Esophagus squamous epithelium (tissue), 4 donors: ENCODE data around the gene GPR141.

ENCODE experiments used
- CTCF ChIP-seq, 6 experiments: fragments of 450-650 bp in 4 of 6; fragments of 200-600 bp in 2 of 6; sonication (generic) in 2 of 6; IDR thresholded peaks; one replicate each; pipeline ENCODE4 v1.5.1; 2016 to 2019; ENCODE audit warnings: antibody characterized with exemption in 6 of 6, mild to moderate bottlenecking in 4 of 6, moderate library complexity in 4 of 6
- POLR2A ChIP-seq, 4 donors: fragments of 450-650 bp; IDR thresholded peaks; one replicate each; pipeline ENCODE4 v1.6.1; 2017; ENCODE audit warnings: antibody characterized with exemption in 4 of 4, mild to moderate bottlenecking in 4 of 4, moderate library complexity in 3 of 4

GRCh38 chr7:37666026-37666799 lies 17.4 kb upstream of the GPR141 start:
- TF ChIP-seq CTCF (IDR thresholded peaks at IDR 0.05): no peak
- TF ChIP-seq POLR2A (IDR thresholded peaks at IDR 0.05): no peak
